ENCODE data around the gene PALM.

GRCh38 chr19:771332-771785 is 62.6 kb downstream of the PALM start:
- TF ChIP-seq CTCF (conservative IDR thresholded peaks at IDR 0.05) (no peak), ZFX (IDR thresholded peaks at IDR 0.05) (no peak)

Data from C4-2B (cell line).